NCI-H1436 treated with DMSO at 0.1 percent for 48 hours (cell line): Measurements from ENCODE around the gene CHRM2.

Experiments used
- DNase-seq: peaks from one replicate; lab custom pipeline; 2025; lab: John Stamatoyannopoulos, UW

CHRM2 gene

GRCh38 chr7:136957391-136957790 lies 88.9 kb downstream of the CHRM2 start:
- DNase-seq = no peak

DNA sequence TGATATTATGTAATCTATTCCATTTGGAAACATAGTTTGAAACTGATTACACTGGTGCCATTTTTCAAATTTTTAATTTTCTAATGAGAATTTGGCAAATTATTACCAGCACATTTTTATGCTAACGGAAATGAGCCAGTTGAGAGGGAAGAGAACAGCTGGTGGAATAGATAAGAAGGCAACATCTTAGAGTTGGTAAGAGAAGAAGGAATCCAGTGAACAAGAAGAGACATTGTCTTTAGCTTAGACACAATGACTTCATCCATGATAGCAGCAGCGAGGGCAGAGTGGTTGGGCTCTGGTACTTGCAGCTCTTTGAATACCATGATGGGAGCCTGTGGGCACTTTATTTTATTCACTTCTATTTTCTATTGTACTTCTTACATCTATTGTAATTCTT lies 89.6 kb downstream of the CHRM2 start:
- DNase-seq = no peak

- DNase-seq = no peak
Observed at GRCh38 chr7:136964347-136964746, 95.9 kb downstream of the CHRM2 start.

DNA sequence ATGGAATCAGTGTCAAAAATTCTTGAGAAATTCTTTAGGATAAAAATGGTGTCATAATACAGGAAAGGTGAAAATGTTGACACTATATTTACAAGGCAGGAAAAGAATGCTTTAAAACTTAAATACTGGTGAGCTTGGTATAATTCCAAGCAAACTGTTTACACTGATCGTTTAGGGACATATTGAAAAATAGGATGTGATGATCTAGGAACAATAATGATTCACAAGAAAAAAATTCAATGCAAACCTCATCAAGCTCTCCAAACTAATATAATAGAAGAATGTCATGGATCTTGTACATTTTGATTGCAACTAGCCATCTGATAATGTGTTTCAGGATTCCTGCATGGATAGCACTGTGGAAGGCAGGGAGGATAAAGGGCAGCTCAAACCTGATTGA lies 98.4 kb downstream of the CHRM2 start:
- no peak for DNase-seq

- no peak for DNase-seq
Observed at GRCh38 chr7:136969761-136970160, 101.3 kb downstream of the CHRM2 start.

- DNase-seq = no peak
Observed at GRCh38 chr7:136971776-136972175, 103.3 kb downstream of the CHRM2 start.

DNA sequence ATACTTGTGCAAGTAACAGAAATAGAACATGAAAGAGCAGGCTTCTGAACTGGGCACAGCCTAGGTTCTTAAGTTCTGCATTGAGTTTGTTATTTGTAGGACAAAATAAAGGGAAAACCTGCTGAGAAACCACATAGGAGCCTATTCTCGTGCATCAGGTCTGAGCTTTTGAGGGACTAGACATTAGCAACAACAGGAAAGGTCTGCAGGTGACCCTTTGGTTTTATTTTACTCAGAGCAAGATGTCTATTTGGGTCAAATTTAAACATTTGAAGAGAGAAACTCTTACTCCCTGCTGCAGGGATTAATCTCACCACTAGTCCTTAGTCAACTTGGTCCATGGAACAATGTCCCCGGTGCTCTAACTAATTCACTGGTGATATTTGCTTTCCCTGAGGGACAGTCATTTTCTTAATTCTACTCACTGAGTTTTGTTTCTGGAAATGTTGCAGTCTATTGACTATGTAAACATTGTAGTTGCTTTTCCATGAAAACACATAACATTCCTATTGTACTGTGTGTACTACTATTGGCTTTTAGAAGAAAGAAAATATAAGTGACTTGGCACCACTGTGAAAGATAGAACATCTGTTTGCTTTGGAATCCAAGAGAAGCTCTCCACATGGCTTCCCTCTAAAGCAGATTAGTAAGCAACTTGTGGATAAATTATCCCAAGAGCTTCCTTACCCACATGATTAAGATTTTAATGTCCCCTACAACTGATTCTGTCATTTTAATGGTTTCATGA lies 108.2 kb downstream of the CHRM2 start:
- no peak for DNase-seq

DNA sequence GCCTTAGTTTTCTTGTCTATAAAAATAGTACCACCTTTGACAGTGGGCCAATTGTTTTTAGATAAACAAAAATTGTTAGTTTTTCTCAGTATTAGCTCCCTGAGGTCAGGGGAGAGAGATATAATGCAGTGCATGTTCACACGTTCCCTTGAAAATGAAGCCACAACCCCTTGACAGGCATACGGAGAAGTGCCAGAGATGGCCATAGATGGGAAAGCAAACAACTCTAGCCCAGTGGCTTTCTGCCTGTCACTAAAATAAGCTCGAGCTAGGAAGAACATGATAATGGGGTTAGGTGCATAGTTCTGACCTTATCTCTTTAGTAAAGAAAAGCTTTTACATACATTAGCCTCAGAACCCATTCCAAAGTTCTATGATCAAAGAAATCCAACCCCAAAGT lies 124.9 kb downstream of the CHRM2 start:
- no peak for DNase-seq

DNA sequence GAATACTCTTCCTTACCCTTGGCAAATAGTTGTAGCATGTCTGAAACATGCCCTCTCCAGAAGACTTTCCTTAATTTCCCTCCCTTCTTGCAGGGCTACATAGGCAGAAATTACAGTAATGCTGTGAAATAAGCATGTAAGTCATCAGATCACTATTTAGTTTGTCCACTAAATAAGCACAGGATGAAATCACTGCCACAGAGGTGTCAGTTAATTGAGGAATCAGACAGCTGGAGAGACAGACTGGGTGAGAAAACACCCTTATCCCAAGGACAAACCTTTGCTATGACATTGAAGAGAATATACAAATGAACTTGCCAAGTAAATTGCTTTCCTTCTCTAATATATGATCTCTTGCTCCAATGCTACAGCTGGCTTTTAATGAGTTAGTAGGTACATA lies 129.3 kb downstream of the CHRM2 start:
- DNase-seq = no peak

DNA sequence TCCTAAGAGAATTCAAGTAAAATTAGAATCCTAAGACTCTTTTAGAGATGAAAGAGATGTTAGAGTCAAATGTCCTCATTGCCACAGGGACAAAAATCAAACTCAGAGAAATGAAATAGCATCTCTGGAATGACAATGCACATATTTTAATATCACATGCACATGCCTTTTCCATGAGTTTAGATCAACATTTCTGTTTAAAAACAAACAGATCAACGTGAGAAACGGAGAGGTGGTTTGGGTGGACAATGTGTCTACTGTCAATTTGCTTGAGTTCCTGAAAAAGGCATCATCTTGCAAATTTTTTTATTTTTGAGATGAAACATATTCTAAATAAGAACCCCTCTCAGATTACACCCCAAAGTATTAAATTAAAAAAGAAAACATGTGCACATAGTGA lies 130.0 kb downstream of the CHRM2 start:
- DNase-seq = no peak

DNA sequence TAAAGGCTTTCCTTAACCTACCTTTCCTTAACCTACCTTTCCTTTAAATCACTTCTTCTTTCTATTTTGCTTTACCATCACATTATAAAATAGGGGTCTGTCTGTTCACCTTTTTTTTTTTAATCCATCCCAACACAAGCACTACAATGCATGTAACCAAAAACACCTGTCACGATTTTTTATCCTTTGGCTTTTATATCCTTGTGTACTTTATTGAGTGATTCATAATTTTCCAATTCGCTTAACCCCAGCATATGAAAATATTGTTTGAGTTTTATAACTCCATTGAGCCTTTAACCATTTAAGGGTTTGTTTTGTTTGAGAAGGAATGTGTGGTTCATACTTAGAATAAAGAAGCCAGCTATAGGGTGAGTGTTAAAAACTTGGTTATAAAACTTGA lies 132.2 kb downstream of the CHRM2 start:
- DNase-seq = no peak

DNA sequence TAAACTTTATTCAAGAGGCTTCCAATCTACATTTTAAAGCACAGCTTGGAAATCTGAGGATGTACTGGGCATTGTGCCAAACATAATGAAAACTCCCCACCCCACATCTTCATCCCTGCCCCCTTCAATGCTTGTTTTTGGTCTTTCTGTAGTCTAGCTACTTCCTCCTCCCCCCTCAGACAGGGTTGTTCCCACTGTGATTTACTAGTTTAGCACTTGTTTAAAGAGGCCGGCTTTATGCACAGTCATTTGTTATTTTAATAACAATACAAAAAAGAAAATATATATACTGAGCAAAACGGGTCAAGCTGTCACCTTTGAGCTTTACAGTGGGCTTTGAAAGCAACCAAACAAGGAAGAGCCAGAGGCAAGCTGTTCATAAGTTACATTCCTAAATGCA lies 132.6 kb downstream of the CHRM2 start:
- DNase-seq = no peak

- no peak for DNase-seq
Observed at GRCh38 chr7:137001478-137001877, 133.0 kb downstream of the CHRM2 start.

- no peak for DNase-seq
Observed at GRCh38 chr7:137003086-137003485, 134.6 kb downstream of the CHRM2 start.

DNA sequence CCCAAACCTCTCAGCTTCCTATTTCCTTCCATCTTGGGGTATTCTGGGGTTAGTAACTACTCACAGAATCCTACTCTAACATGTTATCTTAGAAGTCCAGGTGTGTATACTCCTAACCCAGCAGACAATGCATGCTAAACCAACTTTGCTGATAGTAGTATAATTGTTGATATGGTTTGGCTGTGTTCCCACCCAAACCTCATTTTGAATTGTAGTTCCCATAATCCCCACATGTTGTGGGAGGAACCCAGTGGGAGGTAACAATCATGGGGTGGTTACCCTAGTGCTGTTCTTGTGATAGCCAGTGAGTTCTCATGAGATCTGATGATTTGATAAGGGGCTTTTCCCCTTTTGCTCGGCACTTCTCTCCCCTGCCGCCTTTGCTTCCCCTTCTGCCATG lies 135.1 kb downstream of the CHRM2 start:
- DNase-seq = no peak

DNA sequence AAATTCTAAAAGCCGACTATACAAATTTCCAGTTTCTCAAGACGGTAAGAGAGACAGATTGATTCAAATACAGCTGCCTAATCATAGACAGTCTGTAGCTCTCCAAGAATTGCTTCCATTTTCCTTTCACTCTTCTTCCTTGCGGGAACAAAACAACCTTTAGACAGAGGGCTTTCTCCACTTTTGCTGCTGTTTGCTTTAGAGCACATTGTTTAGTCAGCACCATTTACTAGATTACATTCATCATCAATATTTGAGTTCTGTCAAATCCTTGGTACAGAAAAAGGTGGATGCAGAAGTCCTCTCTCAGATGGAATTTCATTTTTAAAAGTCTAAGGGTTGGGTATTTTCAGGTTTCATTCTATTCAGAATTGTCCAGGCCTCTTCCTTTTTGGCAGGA lies 137.4 kb downstream of the CHRM2 start:
- DNase-seq = no peak

DNA sequence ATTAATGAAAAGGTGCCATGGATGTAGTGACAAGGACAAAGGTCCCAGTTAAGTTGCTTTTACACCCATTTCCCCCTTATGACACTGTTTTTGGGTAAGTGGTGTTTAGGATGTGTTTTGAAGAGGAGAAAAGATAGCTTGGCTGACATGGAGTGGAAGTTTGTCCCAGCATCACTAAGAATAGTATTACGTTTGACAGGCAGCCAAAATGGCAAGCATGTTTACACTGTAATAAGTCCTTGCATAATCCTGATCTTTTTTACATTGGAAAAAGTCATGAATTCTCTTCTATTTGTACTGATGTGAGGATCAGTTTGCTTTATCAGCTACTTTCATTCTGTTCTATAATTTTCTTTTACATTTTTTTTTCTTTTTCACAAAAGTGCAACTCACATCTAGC lies 137.8 kb downstream of the CHRM2 start:
- no peak for DNase-seq

GRCh38 chr7:137007001-137007694 lies 138.7 kb downstream of the CHRM2 start:
- no peak for DNase-seq

DNA sequence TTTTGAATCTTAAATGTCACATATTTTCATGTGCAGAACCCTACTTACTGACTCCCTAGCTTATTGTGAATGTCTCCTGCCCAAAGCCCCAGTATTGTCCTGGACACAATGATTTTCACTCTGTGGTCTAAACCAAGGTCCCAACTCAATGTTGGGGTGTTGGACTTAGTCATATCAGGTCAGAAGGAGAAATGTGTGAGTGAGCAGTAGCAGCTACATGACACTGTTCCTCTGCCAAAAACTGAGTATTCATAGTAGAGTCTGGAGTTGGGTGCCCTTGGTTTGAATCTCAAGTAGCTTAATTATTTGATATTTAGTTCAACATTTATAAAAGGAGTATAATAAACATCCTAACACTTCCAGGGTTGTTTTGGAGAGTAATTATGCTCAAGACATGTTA lies 141.0 kb downstream of the CHRM2 start:
- no peak for DNase-seq

- DNase-seq = no peak
Observed at GRCh38 chr7:137015015-137015414, 146.6 kb downstream of the CHRM2 start.

GRCh38 chr7:137017221-137017620 lies 148.8 kb downstream of the CHRM2 start:
- no peak for DNase-seq

- no peak for DNase-seq
Observed at GRCh38 chr7:137018468-137018867, 150.0 kb downstream of the CHRM2 start.

DNA sequence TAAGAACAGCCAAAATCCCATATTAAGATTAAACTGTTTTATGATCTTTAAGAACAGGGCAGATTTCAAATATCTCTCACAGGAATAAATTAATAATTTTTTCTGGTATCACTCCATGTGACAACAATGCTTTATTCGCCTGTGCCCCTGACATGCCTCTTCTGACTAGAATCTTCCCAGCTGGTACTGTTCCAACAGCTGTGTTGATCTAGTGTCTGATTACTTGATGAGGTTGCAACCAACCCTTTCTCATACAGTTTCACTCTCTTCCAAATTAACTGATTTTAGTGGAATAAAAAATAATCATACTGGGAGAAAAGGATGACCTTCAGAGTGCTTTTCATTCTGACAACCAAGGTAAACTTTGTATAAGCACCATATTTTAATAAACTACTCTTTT lies 151.9 kb downstream of the CHRM2 start:
- no peak for DNase-seq
